GM18858 (cell line): ENCODE results near the gene GDPD1.
"Not testable (repeated sequence)": the region's sequence is repeated elsewhere in the genome, so short reads cannot be mapped to it uniquely, and the experiment has no call there.

Experiments used
- ATAC-seq: cut with Tn5 transposase; IDR thresholded peaks from one replicate; pipeline ENCODE4 v1.9.1; 2021; ENCODE audit not compliant: unreplicated experiment

GDPD1 gene

GRCh38 chr17:59311521-59311920 is 91.2 kb downstream of the GDPD1 start:
- not testable (repeated sequence) for ATAC-seq

GRCh38 chr17:59315866-59316265 is 95.6 kb downstream of the GDPD1 start:
- no peak for ATAC-seq
